Measurements from ENCODE around the gene MGLL.
A peak's percentile ranks its signal among the peaks of the same experiment; 100 is the strongest.

The MGLL gene

DNA sequence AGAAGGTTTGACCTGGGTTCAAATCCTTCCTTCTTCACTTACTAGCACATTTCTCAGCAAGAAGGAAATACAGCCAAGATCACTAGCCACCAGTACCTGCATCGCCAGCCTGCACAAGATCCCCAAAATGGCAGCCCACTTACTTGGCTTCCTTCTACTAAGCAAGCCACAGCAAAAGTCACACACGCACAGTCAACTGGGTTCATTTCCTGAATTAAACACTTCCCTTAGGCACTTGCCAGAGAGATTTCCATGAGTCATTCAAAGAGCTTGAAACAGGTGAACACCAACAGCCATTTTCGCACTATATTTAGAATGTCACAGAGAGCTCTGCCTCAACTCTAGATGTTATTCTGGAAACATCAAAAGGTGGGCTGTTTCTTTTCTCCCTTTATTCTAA is 42.6 kb downstream of the MGLL start:
- H3K4me3 ChIP-seq (ENCODE audit: low read length): no peak overlapping the region
- H3K9me3 ChIP-seq (ENCODE audit: insufficient read depth, low read length): peaks cover 12% of the 10 kb centered on the region
- peaks cover 61% of the 10 kb centered on the region for H3K79me2 ChIP-seq (ENCODE audit: low read length)
- H3K4me2 ChIP-seq (ENCODE audit: low read length): peak overlapping the region; percentile 26
- no peak for TF ChIP-seq EZH2phosphoT487 (IDR thresholded peaks at IDR 0.05; ENCODE audit: low read depth)
- TF ChIP-seq, protein P1, sequence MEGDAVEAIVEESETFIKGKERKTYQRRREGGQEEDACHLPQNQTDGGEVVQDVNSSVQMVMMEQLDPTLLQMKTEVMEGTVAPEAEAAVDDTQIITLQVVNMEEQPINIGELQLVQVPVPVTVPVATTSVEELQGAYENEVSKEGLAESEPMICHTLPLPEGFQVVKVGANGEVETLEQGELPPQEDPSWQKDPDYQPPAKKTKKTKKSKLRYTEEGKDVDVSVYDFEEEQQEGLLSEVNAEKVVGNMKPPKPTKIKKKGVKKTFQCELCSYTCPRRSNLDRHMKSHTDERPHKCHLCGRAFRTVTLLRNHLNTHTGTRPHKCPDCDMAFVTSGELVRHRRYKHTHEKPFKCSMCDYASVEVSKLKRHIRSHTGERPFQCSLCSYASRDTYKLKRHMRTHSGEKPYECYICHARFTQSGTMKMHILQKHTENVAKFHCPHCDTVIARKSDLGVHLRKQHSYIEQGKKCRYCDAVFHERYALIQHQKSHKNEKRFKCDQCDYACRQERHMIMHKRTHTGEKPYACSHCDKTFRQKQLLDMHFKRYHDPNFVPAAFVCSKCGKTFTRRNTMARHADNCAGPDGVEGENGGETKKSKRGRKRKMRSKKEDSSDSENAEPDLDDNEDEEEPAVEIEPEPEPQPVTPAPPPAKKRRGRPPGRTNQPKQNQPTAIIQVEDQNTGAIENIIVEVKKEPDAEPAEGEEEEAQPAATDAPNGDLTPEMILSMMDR (IDR thresholded peaks at IDR 0.05; ENCODE audit: low read depth, low read length): no peak
- no peak overlapping the region for H3K9ac ChIP-seq (ENCODE audit: low read length)
- H3K27ac ChIP-seq (ENCODE audit: low read length): peak overlapping the region; percentile 68
- H3K4me1 ChIP-seq (ENCODE audit: low read length): peaks cover 65% of the 10 kb centered on the region
- H3K27me3 ChIP-seq (ENCODE audit: low read depth, low read length): no peaks in the 10 kb centered on the region
- no peaks in the 10 kb centered on the region for H4K20me1 ChIP-seq (ENCODE audit: insufficient read depth, low read length)
- peaks cover 54% of the 10 kb centered on the region for H3K36me3 ChIP-seq (replicated peaks; ENCODE audit: low read depth, low read length)
- no peak overlapping the region for H2AFZ ChIP-seq (ENCODE audit: low read depth, low read length)

DNA sequence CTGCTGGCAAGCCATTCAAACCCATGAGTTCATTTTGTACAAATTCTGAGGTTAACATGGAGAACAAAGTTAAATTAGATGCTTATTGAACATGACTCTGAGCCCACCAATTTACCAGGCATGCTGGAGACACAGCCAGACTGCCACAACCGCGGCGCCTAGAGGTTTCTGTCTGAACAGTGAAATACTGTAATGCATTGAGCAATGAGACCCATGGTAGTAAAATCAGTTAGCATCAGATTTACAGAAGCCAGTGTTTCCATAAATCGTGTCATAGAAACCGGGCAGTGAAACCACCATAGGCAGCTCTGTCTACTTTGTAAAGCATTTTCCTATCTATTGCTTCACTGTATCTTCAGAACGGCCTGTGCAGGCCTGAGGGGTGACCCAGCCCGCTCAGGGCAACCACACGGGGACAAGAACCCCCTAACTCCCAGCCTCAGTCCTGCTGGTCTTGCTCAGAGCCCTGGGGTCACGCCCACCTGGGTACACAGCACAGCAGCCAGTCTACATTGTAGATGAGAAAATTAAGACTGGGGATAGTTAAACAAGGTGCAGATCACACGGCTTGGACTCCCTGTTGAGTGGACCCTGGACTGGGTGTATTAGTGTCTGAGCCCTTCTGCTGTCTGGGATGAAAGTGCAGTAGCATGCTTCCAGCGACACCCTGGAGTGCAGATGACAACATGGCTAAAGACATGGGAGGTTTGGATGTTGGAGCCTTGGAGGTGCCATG is 44.2 kb downstream of the MGLL start:
- Histone ChIP-seq H3K79me2 (ENCODE audit: low read length) (peaks cover 61% of the 10 kb centered on the region), H3K27me3 (ENCODE audit: low read depth, low read length) (no peaks in the 10 kb centered on the region), H3K4me1 (ENCODE audit: low read length) (peaks cover 76% of the 10 kb centered on the region), H3K4me3 (ENCODE audit: low read length) (no peak overlapping the region), H2AFZ (ENCODE audit: low read depth, low read length) (no peak overlapping the region), H4K20me1 (ENCODE audit: insufficient read depth, low read length) (no peaks in the 10 kb centered on the region), H3K9me3 (ENCODE audit: insufficient read depth, low read length) (peaks cover 12% of the 10 kb centered on the region), H3K9ac (ENCODE audit: low read length) (no peak overlapping the region), H3K36me3 (replicated peaks; ENCODE audit: low read depth, low read length) (peaks cover 46% of the 10 kb centered on the region), H3K4me2 (ENCODE audit: low read length) (no peak overlapping the region), H3K27ac (ENCODE audit: low read length) (peak overlapping the region; percentile 99)
- TF ChIP-seq, protein P1 (IDR thresholded peaks at IDR 0.05; ENCODE audit: low read depth, low read length): no peak
- TF ChIP-seq EZH2phosphoT487 (IDR thresholded peaks at IDR 0.05; ENCODE audit: low read depth): no peak

DNA sequence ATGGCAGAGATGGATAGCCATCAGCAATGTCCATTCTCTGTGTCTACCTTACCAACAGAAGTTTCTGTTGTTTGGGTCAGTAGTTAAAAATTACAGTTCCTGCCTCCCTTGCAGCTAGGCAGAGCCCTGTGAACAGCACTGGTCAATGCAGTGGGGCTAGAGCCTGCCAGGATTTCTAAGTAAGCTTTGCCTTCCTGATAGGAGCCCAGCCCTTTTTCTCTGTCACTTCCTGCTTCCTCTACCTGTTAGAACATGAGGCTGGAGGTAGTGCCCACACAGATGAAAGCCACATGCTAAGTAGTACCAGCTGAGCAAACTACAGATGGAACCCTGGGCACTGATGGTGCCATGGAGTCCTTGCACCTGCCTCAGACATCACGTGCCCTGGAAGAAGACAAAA is 45.0 kb downstream of the MGLL start:
- peaks cover 83% of the 10 kb centered on the region for H3K4me1 ChIP-seq (ENCODE audit: low read length)
- no peak overlapping the region for H3K4me2 ChIP-seq (ENCODE audit: low read length)
- peaks cover 54% of the 10 kb centered on the region for H3K36me3 ChIP-seq (replicated peaks; ENCODE audit: low read depth, low read length)
- H3K27me3 ChIP-seq (ENCODE audit: low read depth, low read length): no peaks in the 10 kb centered on the region
- H3K9me3 ChIP-seq (ENCODE audit: insufficient read depth, low read length): peaks cover 12% of the 10 kb centered on the region
- H3K4me3 ChIP-seq (ENCODE audit: low read length): no peak overlapping the region
- TF ChIP-seq, protein P1 (IDR thresholded peaks at IDR 0.05; ENCODE audit: low read depth, low read length): no peak
- no peak for TF ChIP-seq EZH2phosphoT487 (IDR thresholded peaks at IDR 0.05; ENCODE audit: low read depth)
- peaks cover 69% of the 10 kb centered on the region for H3K79me2 ChIP-seq (ENCODE audit: low read length)
- H3K27ac ChIP-seq (ENCODE audit: low read length): peak overlapping the region; percentile 99
- H3K9ac ChIP-seq (ENCODE audit: low read length): no peak overlapping the region
- H2AFZ ChIP-seq (ENCODE audit: low read depth, low read length): no peak overlapping the region
- H4K20me1 ChIP-seq (ENCODE audit: insufficient read depth, low read length): no peaks in the 10 kb centered on the region

DNA sequence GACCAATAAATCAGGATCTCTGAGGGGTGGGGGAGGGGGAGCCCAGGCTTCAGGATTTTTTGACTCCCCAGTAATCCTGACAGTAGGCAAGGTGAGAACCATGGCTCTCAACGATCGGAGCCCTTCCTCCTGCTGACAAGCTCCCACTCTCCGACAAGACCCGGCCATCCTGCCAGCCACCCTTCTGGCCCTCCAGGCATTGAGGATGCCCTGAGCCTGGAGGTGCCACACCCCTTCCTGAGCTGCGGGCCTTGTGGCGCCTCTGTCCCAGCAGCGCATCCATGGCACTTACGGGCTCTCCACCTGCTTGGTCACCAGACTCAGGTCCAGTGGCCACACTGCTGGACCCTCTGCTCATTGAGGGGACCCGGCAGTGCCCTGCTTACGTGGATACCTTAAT is 46.0 kb downstream of the MGLL start:
- Histone ChIP-seq H2AFZ (ENCODE audit: low read depth, low read length) (no peak overlapping the region), H3K4me3 (ENCODE audit: low read length) (no peak overlapping the region), H3K27ac (ENCODE audit: low read length) (peak overlapping the region; percentile 99), H3K4me1 (ENCODE audit: low read length) (peaks cover 92% of the 10 kb centered on the region), H3K27me3 (ENCODE audit: low read depth, low read length) (no peaks in the 10 kb centered on the region), H4K20me1 (ENCODE audit: insufficient read depth, low read length) (no peaks in the 10 kb centered on the region), H3K79me2 (ENCODE audit: low read length) (peaks cover 79% of the 10 kb centered on the region), H3K36me3 (replicated peaks; ENCODE audit: low read depth, low read length) (peaks cover 54% of the 10 kb centered on the region), H3K4me2 (ENCODE audit: low read length) (peak overlapping the region; percentile 63), H3K9ac (ENCODE audit: low read length) (peak overlapping the region; percentile 78), H3K9me3 (ENCODE audit: insufficient read depth, low read length) (peaks cover 12% of the 10 kb centered on the region)
- TF ChIP-seq, protein P1 (IDR thresholded peaks at IDR 0.05; ENCODE audit: low read depth, low read length): no peak
- no peak for TF ChIP-seq EZH2phosphoT487 (IDR thresholded peaks at IDR 0.05; ENCODE audit: low read depth)

Measured in OCI-LY3 (cell line).